Endothelial cell of hepatic sinusoid (primary cell): ENCODE measurements around the gene TAF1B.

ENCODE experiments used
- in situ Hi-C: cut with HindIII; loops from 2 replicates; pipeline ENCODE4 v1.10.0; 2017; ENCODE audit warnings: low sequenced_read_pairs

The TAF1B gene

GRCh38 chr2:9979977-9980376 lies 136.7 kb downstream of the TAF1B start:
- in situ Hi-C loops = no loop called here

- in situ Hi-C loops = no loop called here
Observed at GRCh38 chr2:9980520-9980919, 137.2 kb downstream of the TAF1B start.

GRCh38 chr2:9981655-9982054 lies 138.4 kb downstream of the TAF1B start:
- in situ Hi-C loops = no loop called here

- in situ Hi-C loops = no loop called here
Observed at GRCh38 chr2:9982248-9982647, 139.0 kb downstream of the TAF1B start.

- in situ Hi-C loops = no loop called here
Observed at GRCh38 chr2:9982891-9983290, 139.6 kb downstream of the TAF1B start.

- in situ Hi-C loops = no loop called here
Observed at GRCh38 chr2:9983401-9984216, 140.3 kb downstream of the TAF1B start.
